NCI-H2081 (cell line): Measurements from ENCODE around the gene XPA.
"Not testable (repeated sequence)": the region's sequence is repeated elsewhere in the genome, so short reads cannot be mapped to it uniquely, and the experiment has no call there.

ENCODE experiments used
- DNase-seq, 2 experiments: peaks; one replicate each; lab custom pipeline; 2025; lab: John Stamatoyannopoulos, UW

Gene XPA

DNA sequence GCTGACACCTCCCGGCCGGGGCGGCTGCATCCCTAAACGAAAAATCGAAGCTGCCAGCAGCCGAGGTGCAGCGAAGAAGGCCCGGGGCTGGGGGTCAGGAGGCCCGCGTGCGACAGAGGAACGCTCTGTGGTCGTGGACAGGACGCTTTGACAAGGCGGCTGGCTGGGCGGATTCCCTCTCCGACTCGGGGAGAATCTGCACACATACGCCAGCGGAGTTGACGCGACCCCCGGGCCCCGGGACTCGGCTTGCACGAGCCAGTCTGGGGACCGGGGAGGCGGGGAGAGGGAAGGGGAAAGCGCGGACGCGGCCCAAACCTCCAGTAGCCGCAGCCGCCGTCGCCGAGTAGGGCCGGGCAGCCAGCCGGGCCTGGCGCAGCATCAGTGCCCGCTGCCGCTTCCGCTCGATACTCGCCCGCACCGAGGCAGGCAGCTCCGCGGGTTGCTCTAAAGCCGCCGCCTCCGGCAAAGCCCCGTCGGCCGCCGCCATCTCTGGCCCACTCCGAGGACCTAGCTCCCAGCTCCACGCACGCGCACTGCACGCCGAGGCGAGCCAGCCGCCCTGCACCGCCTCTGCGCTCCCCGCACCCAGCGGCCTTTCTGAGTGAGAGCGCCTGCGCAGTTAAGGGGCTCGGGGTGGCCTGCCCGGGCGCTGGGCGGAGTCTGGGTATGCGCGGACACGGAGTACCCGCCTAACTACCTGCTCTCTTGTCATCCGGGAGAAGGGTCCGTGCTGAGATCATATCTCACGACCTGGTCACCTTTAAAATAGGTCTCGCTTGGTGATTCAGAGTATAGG, at the start of gene XPA:
TSS of gene XPA (minus strand) at position 538 of the 799 bp plus-strand sequence. CDS start at position 490, 48 bp downstream.
- DNase-seq = peak; percentile 96

DNA sequence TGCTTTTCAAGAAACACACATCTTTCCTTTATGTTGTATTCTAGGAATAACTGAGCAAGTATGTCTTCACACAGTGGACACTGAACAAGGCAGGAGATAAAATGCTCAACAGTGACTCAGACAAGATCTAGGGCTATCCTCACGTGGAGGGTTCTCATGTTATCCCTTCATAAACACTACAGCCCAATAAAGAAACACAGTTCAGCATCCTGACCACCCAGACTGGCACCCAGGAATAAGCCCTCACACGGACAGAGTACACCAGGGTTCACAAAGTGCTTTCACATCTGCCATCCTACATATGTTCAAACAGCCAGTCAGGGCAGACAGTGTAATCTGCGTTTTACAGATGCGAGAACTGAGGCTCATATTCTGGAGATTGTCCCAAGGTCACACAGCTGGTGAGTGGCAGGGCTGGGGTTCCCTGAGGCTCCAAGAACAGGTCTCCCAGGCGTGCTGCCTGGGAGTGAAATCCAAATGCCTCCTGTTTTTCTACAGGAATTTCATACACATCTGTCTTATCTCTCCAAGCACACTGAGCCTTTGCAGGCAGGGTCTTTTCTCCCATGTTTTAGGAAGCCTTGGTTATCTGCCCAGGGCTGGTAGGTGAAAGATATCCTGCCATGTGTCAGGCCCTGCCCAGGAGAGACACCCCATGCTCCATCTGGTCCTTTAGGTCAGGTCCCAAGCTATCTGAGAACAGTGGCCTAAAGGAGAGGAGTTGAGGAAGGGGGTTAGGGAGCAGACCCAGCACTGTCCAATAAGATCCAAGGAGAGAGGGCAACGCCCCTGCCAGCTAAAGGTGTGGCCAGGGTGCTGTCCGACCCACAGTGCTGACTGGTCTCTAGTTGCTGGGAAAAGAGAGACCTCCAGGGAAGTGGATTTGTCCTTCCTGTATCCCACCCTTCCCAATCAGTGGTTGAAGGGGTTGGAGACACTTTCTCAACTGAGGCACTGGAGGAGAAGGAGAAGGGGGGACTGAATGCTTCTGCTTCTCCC, 47.9 kb upstream of the XPA start:
- no peak for DNase-seq

DNA sequence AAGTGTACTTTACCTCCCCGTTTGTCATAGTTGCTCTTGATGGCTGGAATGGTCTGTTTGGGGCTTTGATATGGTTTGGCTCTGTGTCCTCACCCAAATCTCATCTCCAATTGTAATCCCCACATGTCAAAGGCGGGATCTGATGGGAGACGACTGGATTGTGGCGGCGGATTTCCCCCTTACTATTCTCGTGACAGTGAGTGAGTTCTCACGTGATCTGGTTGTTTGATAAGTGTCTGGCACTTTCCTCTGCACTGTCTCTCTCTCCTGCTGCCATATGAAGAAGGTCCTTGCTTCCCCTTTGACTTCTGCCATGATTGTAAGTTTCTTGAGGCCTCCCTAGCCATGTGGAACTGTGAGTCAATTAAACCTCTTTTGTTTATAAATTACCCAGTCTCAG, 46.9 kb upstream of the XPA start:
- not testable (repeated sequence) for DNase-seq

DNA sequence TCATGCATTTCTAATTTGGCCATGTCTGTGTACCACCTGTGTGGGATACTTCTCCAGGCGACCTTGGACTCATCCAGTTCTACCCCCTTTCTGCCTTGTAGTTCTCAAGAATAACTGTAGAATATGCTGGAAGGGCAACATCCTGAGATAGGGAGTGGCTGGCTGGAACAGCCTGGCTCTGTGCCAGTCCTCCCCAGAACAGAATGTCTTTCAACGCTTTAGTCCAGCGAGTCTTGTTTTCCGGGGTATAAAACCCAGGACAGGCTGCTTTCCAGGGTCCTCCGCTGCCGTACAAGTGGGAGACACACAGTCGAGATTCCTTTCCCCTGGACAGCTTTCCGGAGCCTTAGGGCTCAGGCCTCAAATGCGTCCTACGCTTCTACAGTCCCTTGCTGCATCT, 45.4 kb upstream of the XPA start:
- DNase-seq = no peak

DNA sequence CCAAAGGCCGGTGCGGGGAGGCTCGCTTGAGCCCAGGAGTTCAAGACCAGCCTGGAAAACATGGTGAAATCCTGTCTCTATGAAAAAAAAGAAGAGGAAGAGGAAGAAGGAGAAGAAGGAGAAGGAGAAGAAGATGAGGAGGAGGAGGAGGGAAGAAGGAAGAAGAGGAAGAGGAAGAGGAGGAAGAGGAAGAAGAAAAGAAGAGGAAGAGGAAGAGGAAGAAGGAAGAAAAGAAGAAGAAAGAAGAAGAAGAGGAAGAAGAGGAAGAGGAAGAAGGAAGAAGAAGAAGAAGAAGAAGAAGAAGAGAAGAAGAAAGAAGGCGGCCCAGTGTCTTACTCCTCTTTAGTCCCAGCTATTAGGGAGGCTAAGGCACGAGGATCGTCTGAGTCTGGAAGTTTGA, 44.8 kb upstream of the XPA start:
- no peak for DNase-seq

DNA sequence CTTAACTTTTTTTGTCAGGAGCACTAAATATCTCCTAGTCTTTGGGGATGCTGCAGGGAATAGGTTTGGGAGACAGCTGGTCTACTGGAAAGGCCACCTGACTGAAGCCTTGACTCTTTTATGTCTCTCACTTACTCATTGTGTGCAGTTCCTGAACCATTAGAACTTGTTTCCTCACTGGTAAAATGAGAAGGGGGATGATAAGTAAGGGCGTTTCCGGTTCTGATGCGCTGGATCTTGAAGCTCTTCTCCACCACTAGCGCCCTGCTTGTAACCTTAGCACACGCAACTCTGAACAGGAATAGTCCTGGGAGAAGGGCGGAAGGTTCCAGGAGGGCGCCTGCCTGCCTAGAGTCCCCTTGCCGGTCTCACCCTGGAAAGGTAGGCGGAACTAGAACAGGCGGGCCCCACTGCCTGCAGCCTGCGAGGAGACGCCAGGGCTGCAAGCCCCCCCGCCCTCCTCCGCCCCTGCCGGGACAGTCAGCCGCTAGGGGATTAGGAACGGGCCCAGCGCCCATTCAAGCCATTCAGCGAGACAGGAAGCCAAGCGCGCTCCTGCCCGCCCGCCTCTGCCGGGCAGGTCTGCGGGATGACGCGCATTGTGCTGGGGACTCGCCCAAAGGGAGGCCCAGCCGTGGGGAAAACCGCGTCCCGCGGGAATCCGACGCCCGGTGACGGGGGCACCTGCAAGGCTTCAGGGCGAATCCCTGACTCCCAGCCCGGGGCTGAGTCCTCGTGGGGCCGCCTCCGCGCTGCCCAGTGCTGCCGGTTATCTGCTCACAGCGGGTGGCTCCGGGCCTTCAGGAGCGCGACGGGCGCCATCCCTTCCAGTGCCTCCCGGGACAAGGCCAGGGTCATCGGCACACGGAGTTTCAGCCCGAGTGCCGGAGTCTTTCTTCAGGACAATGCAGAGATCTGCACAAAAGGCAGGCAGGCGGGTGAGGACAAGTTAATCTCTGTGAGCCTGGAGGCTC, 44.0 kb upstream of the XPA start:
- DNase-seq = no peak

DNA sequence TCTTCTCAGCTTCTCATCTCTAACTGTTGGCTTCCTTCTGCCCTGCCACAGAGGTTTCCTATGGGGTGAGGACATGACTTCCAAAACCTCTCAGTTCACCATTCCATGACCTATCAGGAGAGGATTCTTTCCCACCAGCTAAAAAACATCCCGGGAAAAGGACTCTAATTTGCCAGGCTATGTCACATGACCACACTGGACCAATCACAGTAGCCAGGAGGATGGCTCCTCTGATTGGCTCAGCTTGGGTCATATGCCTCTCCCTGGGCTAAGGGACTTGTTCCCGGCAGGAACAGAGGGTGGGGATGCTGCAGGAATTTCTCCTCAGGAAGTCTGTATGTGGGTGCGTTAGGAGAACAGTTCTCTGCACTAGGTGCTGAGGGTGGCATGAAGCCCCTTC, 40.3 kb upstream of the XPA start:
- DNase-seq = no peak

DNA sequence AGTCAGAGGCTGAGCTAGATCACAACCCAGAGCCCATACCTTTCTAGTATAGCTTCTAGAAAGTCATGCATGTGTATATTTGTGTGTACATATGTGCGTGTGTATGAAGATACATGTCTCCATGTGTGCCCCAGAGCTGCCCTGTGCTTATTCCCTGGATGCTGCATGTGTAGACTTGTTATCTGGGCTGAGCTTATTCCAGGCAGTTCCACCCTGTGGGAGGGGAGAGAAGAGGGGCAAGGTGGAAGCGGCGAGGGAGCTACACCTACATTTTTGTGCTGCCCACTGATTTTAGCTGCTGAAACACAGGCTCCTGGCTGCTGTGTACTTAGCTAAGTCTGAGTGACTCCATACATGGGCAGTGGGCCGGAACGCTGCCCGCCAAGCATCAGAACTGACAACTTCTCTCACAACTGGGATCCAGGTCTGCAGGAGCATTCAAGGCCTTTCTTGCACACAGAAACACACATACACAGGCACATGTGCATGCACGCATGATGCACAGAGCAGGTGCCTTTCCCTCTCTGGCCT, 38.0 kb upstream of the XPA start:
- no peak for DNase-seq

DNA sequence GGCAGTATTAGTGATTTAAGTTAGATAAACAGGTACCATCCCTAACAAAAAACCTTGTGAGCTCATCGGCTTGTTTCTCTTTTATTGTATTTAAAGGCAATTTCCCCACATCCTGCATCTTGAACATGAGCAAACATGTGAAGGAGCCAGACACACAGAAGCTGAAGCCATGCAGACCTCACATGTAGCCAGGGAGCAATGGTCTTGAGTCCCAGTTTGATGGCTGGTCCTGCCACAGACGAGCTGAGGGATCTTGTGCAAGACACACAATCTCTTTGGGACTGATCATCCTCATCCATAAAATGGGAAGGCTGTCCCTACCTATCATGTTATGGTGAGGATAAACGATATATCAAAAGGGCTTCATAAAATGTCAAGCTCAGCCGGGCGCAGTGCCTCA, 29.6 kb upstream of the XPA start:
- no peak for DNase-seq

DNA sequence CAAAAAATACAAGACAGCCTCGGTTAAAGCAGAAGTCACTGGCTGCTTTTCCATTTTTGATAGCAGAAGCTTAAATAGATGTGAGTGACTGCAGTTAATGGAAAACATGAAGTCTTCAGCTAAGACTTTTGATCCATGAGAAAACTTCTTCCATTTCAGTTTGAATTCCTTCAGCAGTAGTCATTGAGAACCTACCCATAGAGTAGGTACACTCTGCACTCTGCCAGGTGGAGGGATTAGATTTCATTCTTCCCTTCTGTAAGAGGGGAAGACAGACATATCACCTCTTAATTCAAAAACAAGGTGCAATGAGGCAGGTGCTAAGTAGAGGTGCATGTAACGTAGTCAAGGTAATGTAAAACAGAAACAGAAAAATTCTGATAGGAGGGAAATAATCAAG, 26.7 kb upstream of the XPA start:
- DNase-seq = no peak

DNA sequence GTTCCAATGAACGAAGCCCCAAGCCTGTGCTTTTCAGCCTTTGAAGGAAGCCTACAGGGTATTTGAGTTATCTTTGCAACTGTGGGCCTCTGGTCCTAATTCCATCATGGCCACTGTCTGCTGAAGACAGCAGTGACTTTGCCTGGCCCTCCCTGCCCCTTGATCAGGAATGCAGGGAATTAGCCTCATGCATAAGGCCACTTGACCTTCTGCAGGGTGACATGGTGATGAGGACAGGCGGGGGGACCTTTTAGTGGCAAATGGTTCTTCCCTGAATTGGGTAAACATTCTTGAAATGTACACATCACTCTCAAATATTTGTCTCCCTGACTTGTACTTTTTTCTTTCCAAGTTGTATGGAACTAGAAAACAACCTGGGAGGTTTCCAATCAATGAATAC, 25.2 kb upstream of the XPA start:
- DNase-seq = no peak

DNA sequence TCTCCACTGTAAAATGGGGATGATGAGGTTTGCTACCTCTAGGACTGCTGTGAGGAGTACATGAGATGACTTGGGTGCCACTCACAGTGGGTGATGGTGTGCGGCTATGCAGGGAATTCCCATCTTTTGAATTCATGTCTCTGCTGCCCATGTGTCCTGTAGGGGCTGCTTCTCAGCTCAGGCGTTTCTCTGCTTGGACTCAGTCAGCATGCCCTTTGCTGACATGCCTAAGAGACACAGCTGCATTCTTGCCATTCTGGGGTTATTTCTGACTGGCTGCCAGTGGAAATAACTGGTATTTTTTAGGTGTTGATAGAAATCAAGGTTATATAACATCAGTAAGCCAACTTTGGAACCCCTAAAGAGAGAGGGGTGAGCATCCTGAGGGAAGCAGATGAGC, 24.3 kb upstream of the XPA start:
- no peak for DNase-seq

DNA sequence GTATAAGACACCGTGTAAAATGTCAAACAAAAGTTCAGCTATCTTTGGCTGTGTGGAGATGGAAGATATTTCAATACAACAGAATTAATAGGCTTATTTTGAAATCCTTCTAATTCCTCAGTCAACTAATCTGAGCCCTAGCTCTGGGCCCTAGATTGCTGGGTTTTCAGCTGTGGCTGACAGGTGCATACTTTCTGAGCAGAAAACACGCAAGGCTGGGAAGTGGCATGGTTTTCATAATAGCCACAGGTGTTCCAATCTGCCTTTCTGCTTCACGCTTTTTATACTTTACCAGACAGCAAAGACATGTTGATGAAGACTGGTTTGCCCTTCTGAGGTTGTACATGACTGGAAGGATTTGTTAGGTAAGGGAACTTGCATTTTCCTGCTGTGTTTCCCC, 20.7 kb upstream of the XPA start:
- no peak for DNase-seq

DNA sequence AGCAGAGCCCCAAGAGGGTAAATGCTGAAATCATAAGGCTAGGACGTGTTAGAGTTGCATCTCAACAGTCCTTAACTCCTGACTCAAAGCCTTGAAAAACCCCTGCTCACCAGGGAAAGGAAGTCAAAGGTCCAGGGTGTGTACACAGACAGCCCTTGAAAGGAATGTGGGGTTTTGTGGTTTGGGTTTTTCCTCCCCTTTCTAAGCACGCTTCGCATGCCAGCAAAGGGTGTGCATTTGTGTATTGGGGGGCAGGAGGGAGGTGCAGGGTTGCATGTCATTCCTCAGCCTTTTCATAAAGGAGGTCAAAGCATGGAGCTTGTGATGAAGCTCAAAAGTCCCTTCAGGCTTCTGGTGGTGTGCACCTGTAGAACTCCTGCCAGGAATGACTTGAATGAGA, 17.3 kb upstream of the XPA start:
- no peak for DNase-seq

DNA sequence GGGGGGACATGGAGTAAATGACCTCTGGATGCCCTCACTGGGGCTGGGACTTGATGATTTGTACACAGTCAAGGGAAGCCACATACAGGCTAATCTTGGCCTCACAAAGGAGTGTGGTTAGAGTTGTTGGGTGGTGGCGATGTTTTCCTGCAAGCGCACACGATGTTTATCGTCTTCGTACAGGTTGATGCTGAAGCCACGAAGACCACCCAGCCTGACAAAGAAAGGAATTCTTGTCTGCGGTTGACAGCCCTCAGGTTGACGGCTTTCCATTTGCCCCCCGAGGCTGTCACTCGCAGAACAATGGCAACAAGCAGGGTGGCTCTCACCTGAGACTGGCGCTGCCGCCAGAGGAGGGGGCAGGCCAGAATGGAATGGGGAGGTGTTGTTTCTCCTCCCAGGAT, 14.1 kb upstream of the XPA start:
- DNase-seq = no peak

DNA sequence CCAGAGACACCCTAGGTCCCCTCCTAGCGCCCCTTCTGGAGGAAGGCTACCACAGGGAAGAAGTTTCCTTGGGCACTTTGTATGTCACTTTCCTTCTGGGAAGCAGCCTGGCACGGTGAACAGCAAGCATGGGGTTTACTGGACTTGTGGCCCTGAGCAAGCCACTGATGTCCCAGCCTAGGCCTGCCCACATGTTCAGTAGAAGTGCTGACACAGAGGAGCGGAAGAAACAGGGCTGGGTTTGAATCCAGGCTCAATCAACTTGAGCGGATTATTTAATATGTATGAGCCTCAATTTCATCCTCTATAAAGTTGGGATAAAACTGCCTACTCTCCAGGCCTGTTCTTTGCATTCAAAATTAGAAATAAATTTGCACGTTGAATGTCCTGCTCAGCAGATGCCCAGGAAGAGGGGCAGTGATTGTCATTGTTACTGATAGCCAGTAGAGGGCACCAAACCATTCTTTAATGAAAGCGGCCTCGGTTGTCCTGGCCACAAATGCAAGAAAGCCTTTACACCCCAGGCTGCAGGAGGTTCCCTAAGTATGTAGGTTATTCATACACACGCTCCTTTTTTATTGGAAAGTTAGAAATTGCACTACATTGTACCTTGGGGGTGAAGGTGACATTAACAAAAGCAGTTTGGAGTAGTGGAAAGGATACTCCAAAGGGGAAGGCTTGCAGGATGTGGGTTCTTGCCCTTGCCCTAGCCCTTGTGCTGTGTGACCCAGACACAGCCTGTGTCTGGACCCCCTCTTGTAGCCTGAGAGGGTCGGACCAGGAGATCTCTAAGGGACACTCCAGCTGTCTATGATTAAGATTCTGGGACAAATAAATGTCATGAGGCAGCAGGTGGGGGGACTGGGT, 13.4 kb upstream of the XPA start:
- peak; percentile 60 to 70 for DNase-seq

DNA sequence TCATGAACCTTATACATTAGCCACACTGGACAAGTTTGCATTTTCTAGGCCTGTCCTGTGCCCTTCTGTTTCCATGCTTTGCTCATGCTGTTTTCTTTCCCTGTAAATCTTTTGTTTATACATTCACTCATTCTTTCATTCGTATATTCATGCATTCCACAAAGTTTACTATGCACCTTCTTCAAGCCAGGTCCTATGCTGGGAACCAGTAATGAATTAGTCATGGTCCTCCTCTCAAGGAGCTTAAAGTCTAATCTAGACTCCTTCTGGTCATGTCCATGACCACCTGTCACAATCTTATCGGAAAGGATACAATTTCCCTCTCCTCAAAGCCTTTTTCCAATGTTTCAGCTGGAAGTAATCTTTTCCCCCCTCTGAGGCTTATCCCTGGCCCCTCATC, 9.1 kb upstream of the XPA start:
- no peak for DNase-seq

DNA sequence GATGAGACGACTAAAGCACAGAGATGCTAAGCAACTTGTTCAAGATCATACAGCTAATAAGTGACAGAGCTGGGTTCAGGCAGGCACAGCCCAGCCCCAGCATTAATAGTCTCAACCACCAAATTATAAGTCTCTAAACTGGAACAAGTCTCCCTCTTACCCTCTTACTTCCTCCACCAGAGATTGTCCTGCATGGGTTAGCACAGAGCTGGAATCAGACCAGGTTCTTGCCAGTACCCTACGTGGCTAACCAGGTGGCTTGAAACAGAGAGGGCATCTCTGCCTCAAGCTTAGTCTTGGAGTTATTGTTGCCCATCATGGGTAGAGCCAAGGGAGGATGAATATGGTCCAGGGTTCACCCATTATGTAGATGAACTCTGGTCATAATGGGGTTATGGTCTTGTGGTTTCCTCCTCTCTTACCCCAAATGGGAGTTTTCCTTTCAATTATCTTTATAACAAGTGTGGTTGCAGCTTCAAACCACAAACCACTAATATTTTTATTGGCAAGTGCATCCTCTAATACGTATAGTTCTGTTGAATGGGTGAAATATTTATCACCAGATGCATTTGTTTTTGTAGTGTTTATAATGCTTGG, 8.3 kb upstream of the XPA start:
- no peak for DNase-seq

DNA sequence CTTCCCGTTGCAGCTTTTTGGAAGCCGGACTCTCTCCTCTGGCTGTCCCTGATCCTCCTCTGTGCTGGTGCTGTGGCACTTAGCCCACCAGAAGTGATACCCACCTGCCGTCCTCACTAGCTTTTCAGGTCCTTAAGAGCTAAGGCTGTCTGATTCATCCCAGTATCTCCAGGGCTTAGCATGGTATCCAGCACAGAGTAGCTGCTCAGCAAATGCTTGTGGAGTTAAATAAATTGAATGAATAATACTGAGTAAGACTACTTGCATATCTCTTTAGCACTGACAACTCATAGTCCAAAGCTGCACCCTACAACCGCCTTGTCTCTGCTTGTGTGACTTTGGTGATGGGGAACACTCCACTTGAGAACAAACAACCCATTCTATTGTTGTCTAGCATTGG, 7.7 kb upstream of the XPA start:
- no peak for DNase-seq

DNA sequence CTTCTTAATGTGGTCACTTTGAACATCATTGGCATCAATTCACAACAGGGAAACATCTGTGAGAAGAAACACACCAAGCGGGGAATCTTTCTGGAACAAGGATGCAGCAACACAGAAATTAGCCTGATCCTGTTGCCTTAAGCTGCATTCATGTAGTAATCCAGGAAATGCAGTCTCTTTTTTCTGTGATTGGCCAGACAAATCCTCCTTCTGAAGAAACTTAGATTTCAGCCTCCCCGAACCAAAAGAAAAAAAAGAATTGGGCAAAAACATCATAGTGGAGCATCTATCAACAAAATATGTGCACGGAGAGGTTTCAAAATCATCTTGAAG, 7.2 kb upstream of the XPA start:
- no peak for DNase-seq
